Bronchial epithelial cell (primary cell): ENCODE data around the gene BMP4. TPM values are rescaled to one million over a fixed set of nuclear protein-coding genes. Genes with fewer than 3 reads are reported as not detected.

Experiments used
- DNase-seq: peaks from one replicate; pipeline ENCODE4 v3.0.0-alpha.2; 2010; ENCODE audit warnings: low read depth
- FAIRE-seq: peaks from 2 replicates; lab custom pipeline; 2011; peaks lifted over from hg19 to GRCh38; lab: Jason Lieb, UNC
- H3K27me3 ChIP-seq: 2 replicates; pipeline ENCODE4 v1.5.1; 2011; ENCODE audit warnings: low read length; ENCODE audit not compliant: control insufficient read depth, insufficient read depth
- H3K36me3 ChIP-seq: 2 replicates; pipeline ENCODE4 v1.5.1; 2011; ENCODE audit warnings: low read length; ENCODE audit not compliant: control insufficient read depth, insufficient read depth
- H3K4me3 ChIP-seq: 2 replicates; pipeline ENCODE4 v1.5.1; 2011; ENCODE audit warnings: mild to moderate bottlenecking, low read depth, low read length, control low read depth
- total RNA-seq: library from RNA; depleted of rRNA; stranded (reverse); fragments of >200 nt; gene quantifications from 2 replicates; pipeline ENCODE4 v1.2.1, GENCODE V29; 2014
- TF ChIP-seq, protein P1 (sequence below): IDR thresholded peaks from 2 replicates; pipeline ENCODE4 v1.5.1; 2011; ENCODE audit warnings: mild to moderate bottlenecking, moderate library complexity, low read length, control low read depth, inconsistent platforms; ENCODE audit not compliant: insufficient read depth, severe bottlenecking

Gene BMP4
- 0.13 and 0.53 TPM in 2 replicates for total RNA-seq

DNA sequence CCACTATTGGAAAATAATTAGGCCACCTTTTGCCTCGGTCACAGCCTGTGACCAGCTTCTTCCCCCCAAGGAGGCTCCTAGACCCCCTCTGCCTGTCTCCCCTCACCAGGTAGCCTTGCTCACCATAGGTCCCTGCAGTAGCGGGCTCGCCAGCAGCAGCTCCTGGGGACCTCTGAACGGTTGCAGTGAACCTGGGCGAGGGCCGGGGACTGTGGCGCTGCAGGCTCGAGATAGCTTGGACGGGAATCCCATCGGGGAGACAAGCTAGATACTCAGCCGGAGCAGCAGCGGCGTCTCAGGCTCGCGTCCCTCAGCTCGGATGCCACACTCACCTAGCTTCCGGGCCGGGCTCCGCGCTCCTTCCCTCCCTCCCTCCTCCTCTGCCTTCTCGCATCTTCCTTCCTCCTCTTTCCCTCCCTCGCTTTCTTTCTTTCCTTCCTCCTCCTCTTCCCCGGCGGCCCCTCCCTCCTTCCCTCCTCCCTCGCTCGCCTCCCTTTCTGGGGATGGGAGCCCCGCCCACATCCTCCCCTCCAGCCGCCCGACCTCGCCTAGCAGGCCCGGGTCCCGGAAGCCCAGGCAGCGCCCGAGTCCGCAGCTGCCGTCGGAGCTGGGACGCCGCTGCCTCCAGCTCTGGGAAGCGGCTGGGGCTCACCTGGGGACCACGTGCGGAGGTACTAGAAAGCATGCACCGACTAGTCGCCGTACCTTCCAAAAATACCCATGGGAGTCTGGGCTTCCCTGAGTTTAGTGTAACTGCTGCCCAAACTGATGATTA is at the start of gene BMP4:
Gene BMP4 (minus strand): TSS at position 399 of the 775 bp plus-strand sequence. CDS start 4,603 bp downstream, outside the sequence.
- DNase-seq (peak; percentile 79), FAIRE-seq (no peak)
- H3K4me3 ChIP-seq: peak within 1 kb of the TSS; percentile 28
- peaks cover 9% of the 10 kb centered on the region for H3K27me3 ChIP-seq
- H3K36me3 ChIP-seq: no peaks in the 10 kb centered on the region
- TF ChIP-seq, protein P1, sequence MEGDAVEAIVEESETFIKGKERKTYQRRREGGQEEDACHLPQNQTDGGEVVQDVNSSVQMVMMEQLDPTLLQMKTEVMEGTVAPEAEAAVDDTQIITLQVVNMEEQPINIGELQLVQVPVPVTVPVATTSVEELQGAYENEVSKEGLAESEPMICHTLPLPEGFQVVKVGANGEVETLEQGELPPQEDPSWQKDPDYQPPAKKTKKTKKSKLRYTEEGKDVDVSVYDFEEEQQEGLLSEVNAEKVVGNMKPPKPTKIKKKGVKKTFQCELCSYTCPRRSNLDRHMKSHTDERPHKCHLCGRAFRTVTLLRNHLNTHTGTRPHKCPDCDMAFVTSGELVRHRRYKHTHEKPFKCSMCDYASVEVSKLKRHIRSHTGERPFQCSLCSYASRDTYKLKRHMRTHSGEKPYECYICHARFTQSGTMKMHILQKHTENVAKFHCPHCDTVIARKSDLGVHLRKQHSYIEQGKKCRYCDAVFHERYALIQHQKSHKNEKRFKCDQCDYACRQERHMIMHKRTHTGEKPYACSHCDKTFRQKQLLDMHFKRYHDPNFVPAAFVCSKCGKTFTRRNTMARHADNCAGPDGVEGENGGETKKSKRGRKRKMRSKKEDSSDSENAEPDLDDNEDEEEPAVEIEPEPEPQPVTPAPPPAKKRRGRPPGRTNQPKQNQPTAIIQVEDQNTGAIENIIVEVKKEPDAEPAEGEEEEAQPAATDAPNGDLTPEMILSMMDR: no peak

GRCh38 chr14:54003064-54003463 is 46.4 kb upstream of the BMP4 start:
- no peaks in the 10 kb centered on the region for H3K36me3 ChIP-seq
- H3K27me3 ChIP-seq: no peaks in the 10 kb centered on the region
- TF ChIP-seq, protein P1: no peak
- no peak for DNase-seq
- no peak overlapping the region for H3K4me3 ChIP-seq
- FAIRE-seq: no peak

DNA sequence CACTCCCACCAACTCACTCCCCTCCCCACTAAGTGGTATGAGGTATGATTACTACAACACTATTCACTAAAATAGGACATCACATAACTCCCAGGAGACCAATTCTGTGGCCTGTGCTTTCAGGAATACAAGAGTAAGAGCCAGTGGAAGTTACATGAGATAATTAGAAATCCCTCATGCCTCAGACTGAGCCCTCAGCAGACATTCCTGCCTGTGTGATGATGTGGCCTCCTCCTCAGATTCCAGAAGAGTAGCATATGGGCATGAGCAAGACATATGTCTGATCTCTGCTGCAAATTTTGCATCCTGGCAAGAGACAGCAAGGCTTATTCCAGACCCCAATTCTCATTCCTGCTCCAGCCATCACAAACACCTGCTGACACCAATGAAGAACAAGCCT is 46.0 kb upstream of the BMP4 start:
- Histone ChIP-seq H3K4me3 (no peak overlapping the region), H3K27me3 (no peaks in the 10 kb centered on the region), H3K36me3 (no peaks in the 10 kb centered on the region)
- DNase-seq (no peak), FAIRE-seq (no peak)
- TF ChIP-seq, protein P1: no peak

GRCh38 chr14:54001189-54001878 is 44.7 kb upstream of the BMP4 start:
- H3K4me3 ChIP-seq: no peak overlapping the region
- TF ChIP-seq, protein P1: peak; percentile 9
- FAIRE-seq (no peak), DNase-seq (peak; percentile 47)
- no peaks in the 10 kb centered on the region for H3K36me3 ChIP-seq
- no peaks in the 10 kb centered on the region for H3K27me3 ChIP-seq

- TF ChIP-seq, protein P1: no peak
- DNase-seq (no peak), FAIRE-seq (no peak)
- no peaks in the 10 kb centered on the region for H3K36me3 ChIP-seq
- no peaks in the 10 kb centered on the region for H3K27me3 ChIP-seq
- H3K4me3 ChIP-seq: no peak overlapping the region
Measured at GRCh38 chr14:54000341-54000811, 43.8 kb upstream of the BMP4 start.
